Endodermal cell (in vitro differentiated cells): Measurements from ENCODE around the gene SLIT3. TPM values are rescaled to one million over a fixed set of nuclear protein-coding genes. Genes with fewer than 3 reads are reported as not detected.

Experiments used
- DNase-seq: peaks from one replicate; pipeline ENCODE4 v3.0.0-alpha.2; 2017
- H3K27ac ChIP-seq: 2 replicates; pipeline ENCODE4 v1.5.1; 2013; ENCODE audit warnings: mild to moderate bottlenecking, low read depth, low read length, moderate library complexity
- H3K27me3 ChIP-seq: 2 replicates; pipeline ENCODE4 v1.6.1; 2013; ENCODE audit warnings: mild to moderate bottlenecking, low read length, moderate library complexity; ENCODE audit not compliant: insufficient read depth, control insufficient read depth, poor library complexity, severe bottlenecking
- H3K36me3 ChIP-seq: 2 replicates; pipeline ENCODE4 v1.7.0; 2013; ENCODE audit warnings: mild to moderate bottlenecking, low read length, moderate library complexity; ENCODE audit not compliant: control insufficient read depth, insufficient read depth
- H3K4me1 ChIP-seq: one replicate; pipeline ENCODE4 v1.7.0; 2013; ENCODE audit warnings: low read length; ENCODE audit not compliant: control insufficient read depth, insufficient read depth
- H3K4me3 ChIP-seq: 2 replicates; pipeline ENCODE4 v1.5.1; 2013; ENCODE audit warnings: mild to moderate bottlenecking, low read length, moderate library complexity
- H3K9ac ChIP-seq: 2 replicates; pipeline ENCODE4 v1.6.1; 2013; ENCODE audit warnings: mild to moderate bottlenecking, low read length, moderate library complexity; ENCODE audit not compliant: poor library complexity, severe bottlenecking; ENCODE audit errors: extremely low read depth
- H3K9me3 ChIP-seq: 2 replicates; pipeline ENCODE4 v1.6.1; 2013; ENCODE audit warnings: mild to moderate bottlenecking, low read length, moderate library complexity; ENCODE audit not compliant: control insufficient read depth
- H3K27ac Mint-ChIP-seq: 2 replicates; pipeline ENCODE4 v1.8.0; 2020; ENCODE audit warnings: mixed read lengths
- H3K27me3 Mint-ChIP-seq: 2 replicates; pipeline ENCODE4 v1.8.0; 2021; ENCODE audit warnings: mild to moderate bottlenecking, mixed read lengths; ENCODE audit not compliant: insufficient read depth
- H3K36me3 Mint-ChIP-seq: 2 replicates; pipeline ENCODE4 v1.8.0; 2020; ENCODE audit warnings: low read depth, mixed read lengths
- H3K4me1 Mint-ChIP-seq: 2 replicates; pipeline ENCODE4 v1.8.0; 2020; ENCODE audit warnings: mixed read lengths
- H3K4me3 Mint-ChIP-seq: 2 replicates; pipeline ENCODE4 v1.8.0; 2020; ENCODE audit warnings: mild to moderate bottlenecking, moderate library complexity, mixed read lengths
- H3K9me3 Mint-ChIP-seq: 2 replicates; pipeline ENCODE4 v1.8.0; 2020; ENCODE audit warnings: mild to moderate bottlenecking, mixed read lengths
- WGBS, 2 experiments: methylation state at CpG; one replicate each; pipeline versions ENCODE4 v1.1.5 to v1.1.7; 2013; ENCODE audit warnings: missing lambda C conversion rate in 2 of 2, mixed read lengths in 1 of 2; ENCODE audit not compliant: insufficient coverage in 1 of 2, insufficient read length in 1 of 2; 5-methylcytosine and 5-hydroxymethylcytosine counted together
- total RNA-seq, 2 donors: library from RNA; stranded (reverse); fragmentation: NEBNext Ultra II Directional in 1 of 2; extraction: Animal tissue kit (Norgen Biotek cat#: 25700) in 1 of 2; gene quantifications; 2 replicates in 1 of 2; 3 replicates in 1 of 2; pipeline ENCODE4 v1.2.1, GENCODE V29; 2021
- TF ChIP-seq, protein P1 (sequence below): fragments of 200-600 bp; sonication (generic); conservative IDR thresholded peaks from 2 replicates; pipeline ENCODE4 v1.5.0; 2021; ENCODE audit warnings: antibody characterized with exemption, mild to moderate bottlenecking

Gene SLIT3
- total RNA-seq, 2 donors from 2014 or later: 2.5 to 3.4 TPM

DNA sequence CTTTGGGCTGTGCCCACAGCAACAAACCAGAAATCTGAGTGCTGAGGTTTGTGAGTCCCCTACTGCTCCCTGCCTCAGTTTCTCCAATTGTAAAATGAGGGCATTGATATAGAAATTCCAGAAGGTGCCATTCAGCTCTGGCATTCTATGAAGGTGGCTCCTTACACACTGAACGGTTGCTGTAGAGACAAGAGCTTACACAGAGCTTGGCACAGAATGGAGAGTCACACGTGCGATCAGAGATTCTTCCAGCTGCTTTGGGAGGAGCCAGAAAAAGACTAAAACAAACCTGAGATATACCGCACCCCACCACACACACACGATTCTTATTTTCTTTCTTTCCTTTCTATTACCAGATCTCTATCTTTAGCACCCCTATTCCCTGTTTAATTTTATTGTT lies 122.7 kb downstream of the SLIT3 start:
- 91 to 92% methylated on average over 5 of the region's 5 CpGs for WGBS, 2 experiments
- Histone ChIP-seq H3K36me3 (no peaks in the 10 kb centered on the region), H3K27me3 (no peaks in the 10 kb centered on the region), H3K4me3 (no peak overlapping the region), H3K9ac (no peak overlapping the region), H3K9me3 (no peaks in the 10 kb centered on the region), H3K4me1 (peaks cover 19% of the 10 kb centered on the region), H3K27ac (no peak overlapping the region)
- Mint-ChIP-seq H3K36me3 (no peaks in the 10 kb centered on the region), H3K9me3 (no peaks in the 10 kb centered on the region), H3K4me3 (no peak overlapping the region), H3K4me1 (peaks cover 19% of the 10 kb centered on the region), H3K27ac (no peak overlapping the region), H3K27me3 (no peaks in the 10 kb centered on the region)
- TF ChIP-seq, protein P1, sequence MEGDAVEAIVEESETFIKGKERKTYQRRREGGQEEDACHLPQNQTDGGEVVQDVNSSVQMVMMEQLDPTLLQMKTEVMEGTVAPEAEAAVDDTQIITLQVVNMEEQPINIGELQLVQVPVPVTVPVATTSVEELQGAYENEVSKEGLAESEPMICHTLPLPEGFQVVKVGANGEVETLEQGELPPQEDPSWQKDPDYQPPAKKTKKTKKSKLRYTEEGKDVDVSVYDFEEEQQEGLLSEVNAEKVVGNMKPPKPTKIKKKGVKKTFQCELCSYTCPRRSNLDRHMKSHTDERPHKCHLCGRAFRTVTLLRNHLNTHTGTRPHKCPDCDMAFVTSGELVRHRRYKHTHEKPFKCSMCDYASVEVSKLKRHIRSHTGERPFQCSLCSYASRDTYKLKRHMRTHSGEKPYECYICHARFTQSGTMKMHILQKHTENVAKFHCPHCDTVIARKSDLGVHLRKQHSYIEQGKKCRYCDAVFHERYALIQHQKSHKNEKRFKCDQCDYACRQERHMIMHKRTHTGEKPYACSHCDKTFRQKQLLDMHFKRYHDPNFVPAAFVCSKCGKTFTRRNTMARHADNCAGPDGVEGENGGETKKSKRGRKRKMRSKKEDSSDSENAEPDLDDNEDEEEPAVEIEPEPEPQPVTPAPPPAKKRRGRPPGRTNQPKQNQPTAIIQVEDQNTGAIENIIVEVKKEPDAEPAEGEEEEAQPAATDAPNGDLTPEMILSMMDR: no peak
- no peak for DNase-seq

DNA sequence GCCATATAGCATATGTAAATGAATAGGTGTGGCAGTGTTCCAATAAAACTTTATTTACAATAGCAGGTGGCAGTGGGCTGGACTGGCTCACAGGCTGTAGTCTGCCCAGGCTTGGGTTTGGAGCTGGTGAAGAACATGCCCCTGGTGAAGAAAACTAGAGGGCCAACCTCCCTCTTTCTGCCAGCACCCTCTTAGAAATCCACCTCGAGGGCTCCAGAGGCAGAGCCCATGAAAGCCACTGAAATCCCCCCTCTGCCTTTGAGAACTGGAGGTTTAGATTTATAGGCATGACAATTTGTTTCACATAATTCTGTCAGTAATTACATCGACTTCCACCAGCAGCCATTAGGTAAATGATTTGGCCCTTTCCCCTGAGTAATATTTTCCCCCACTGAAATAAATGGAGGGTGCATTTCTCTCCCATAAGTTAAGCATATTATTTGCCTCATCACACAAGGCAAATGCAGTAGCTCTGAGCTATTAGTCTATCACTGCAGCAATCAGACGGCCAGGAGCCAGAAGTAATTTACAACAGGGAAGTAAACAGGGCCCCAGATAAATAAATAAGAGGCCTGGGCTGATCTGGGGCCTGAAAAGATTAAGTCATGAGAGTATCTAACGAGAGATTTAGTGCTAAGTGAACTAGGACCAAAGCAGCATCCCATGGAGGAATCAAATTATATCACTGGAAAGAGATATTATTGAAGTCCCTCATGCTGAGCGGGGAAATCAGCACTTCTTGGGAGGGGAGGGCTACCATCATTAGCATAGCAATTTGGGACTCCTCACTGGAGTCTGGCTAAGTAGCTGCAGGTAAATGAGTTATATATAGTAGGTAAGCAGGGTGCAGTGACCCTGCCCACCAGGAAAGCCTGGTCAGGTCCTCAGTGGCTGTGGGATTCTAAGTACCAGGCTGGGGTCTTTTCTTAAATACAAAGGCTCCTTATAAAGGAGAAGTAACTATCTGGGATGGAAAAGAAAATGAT lies 123.9 kb downstream of the SLIT3 start:
- Mint-ChIP-seq H3K36me3 (no peaks in the 10 kb centered on the region), H3K9me3 (no peaks in the 10 kb centered on the region), H3K4me1 (peaks cover 19% of the 10 kb centered on the region), H3K27ac (no peak overlapping the region), H3K27me3 (peaks cover 2% of the 10 kb centered on the region), H3K4me3 (no peak overlapping the region)
- no peak overlapping the region for H3K9ac ChIP-seq
- H3K36me3 ChIP-seq: no peaks in the 10 kb centered on the region
- 70 to 73% methylated on average over 4 to 5 of the region's 5 CpGs for WGBS, 2 experiments
- H3K9me3 ChIP-seq: no peaks in the 10 kb centered on the region
- no peak overlapping the region for H3K27ac ChIP-seq
- H3K4me3 ChIP-seq: no peak overlapping the region
- TF ChIP-seq, protein P1: no peak
- peaks cover 19% of the 10 kb centered on the region for H3K4me1 ChIP-seq
- no peaks in the 10 kb centered on the region for H3K27me3 ChIP-seq
- no peak for DNase-seq

DNA sequence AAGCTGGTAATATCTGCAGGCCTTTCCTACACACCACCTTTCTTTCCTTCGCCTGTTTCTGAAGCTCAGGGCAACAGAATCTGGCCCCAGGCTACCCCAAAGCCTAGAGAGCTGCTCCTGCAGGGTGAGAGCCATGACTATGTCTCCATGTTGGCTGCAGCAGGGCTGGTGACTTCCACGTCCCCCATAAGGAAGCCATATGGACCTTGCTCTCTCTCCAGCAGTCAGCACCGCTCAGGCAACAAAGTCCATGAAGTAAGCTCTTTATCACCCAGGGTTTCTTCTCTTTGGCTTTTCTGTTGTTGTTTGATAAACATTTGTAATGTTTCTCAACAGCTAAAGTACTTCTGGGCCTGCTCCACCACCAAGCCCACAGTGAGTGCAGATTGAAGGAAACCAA lies 125.2 kb downstream of the SLIT3 start:
- peaks cover 31% of the 10 kb centered on the region for H3K4me1 Mint-ChIP-seq
- Histone ChIP-seq H3K27ac (no peak overlapping the region), H3K4me1 (peaks cover 19% of the 10 kb centered on the region), H3K4me3 (no peak overlapping the region), H3K27me3 (no peaks in the 10 kb centered on the region), H3K36me3 (no peaks in the 10 kb centered on the region), H3K9ac (no peak overlapping the region), H3K9me3 (no peaks in the 10 kb centered on the region)
- 94 to 100% methylated on average over 2 to 3 of the region's 3 CpGs for WGBS, 2 experiments
- DNase-seq: no peak
- TF ChIP-seq, protein P1: no peak
- H3K27ac Mint-ChIP-seq: no peak overlapping the region
- peaks cover 2% of the 10 kb centered on the region for H3K27me3 Mint-ChIP-seq
- no peaks in the 10 kb centered on the region for H3K36me3 Mint-ChIP-seq
- no peak overlapping the region for H3K4me3 Mint-ChIP-seq
- H3K9me3 Mint-ChIP-seq: no peaks in the 10 kb centered on the region
